Measurements from ENCODE around the gene SBF1.

SBF1 gene

GRCh38 chr22:50483106-50483505 lies 8.3 kb upstream of the SBF1 start:
- no peak for TF ChIP-seq CTCF (IDR thresholded peaks at IDR 0.05; ENCODE audit: unreplicated experiment in 3 of 3)
- Mint-ChIP-seq H3K4me1 (no peaks in the 10 kb centered on the region), H3K4me3 (peak overlapping the region in 1 of 3 experiments; percentile 25), H3K27ac (no peak overlapping the region), H3K9me3 (no peaks in the 10 kb centered on the region), H3K36me3 (ENCODE audit: low read depth) (no peaks in the 10 kb centered on the region), H3K27me3 (ENCODE audit: low read depth) (peaks cover 42% of the 10 kb centered on the region)

GRCh38 chr22:50482107-50483074 lies 7.6 kb upstream of the SBF1 start:
- TF ChIP-seq CTCF (IDR thresholded peaks at IDR 0.05; ENCODE audit: unreplicated experiment in 3 of 3): no peak
- Mint-ChIP-seq H3K4me3 (peak overlapping the region; percentile 58 to 72 (median 68)), H3K27ac (no peak overlapping the region), H3K9me3 (no peaks in the 10 kb centered on the region), H3K4me1 (peaks cover under 1% of the 10 kb centered on the region), H3K27me3 (ENCODE audit: low read depth) (peaks cover 49% of the 10 kb centered on the region), H3K36me3 (ENCODE audit: low read depth) (no peaks in the 10 kb centered on the region)

GRCh38 chr22:50481440-50482106 lies 6.7 kb upstream of the SBF1 start, which contains the start of gene ADM2:
ADM2 (plus strand) TSS chr22:50481543; CDS start chr22:50481848, 305 bp downstream.
- Mint-ChIP-seq H3K4me1 (peaks cover 8% of the 10 kb centered on the region), H3K27me3 (ENCODE audit: low read depth) (peaks cover 58% of the 10 kb centered on the region), H3K4me3 (peak within 1 kb of the TSS; percentile 62 to 72 (median 71)), H3K36me3 (ENCODE audit: low read depth) (no peaks in the 10 kb centered on the region), H3K9me3 (no peaks in the 10 kb centered on the region), H3K27ac (peak within 1 kb of the TSS in 1 of 3 experiments; percentile 44)
- TF ChIP-seq CTCF (IDR thresholded peaks at IDR 0.05; ENCODE audit: unreplicated experiment in 3 of 3): no peak

GRCh38 chr22:50481045-50481439 lies 6.2 kb upstream of the SBF1 start:
- TF ChIP-seq CTCF (IDR thresholded peaks at IDR 0.05; ENCODE audit: unreplicated experiment in 3 of 3): no peak
- H3K9me3 Mint-ChIP-seq: no peaks in the 10 kb centered on the region
- no peak overlapping the region for H3K27ac Mint-ChIP-seq
- H3K4me1 Mint-ChIP-seq: peaks cover 8% of the 10 kb centered on the region
- peaks cover 58% of the 10 kb centered on the region for H3K27me3 Mint-ChIP-seq (ENCODE audit: low read depth)
- peak overlapping the region; percentile 23 to 38 (median 25) for H3K4me3 Mint-ChIP-seq
- H3K36me3 Mint-ChIP-seq (ENCODE audit: low read depth): no peaks in the 10 kb centered on the region

- H3K4me1 Mint-ChIP-seq: peaks cover 8% of the 10 kb centered on the region
- no peaks in the 10 kb centered on the region for H3K36me3 Mint-ChIP-seq (ENCODE audit: low read depth)
- H3K27ac Mint-ChIP-seq: no peak overlapping the region
- no peak for TF ChIP-seq CTCF (IDR thresholded peaks at IDR 0.05; ENCODE audit: unreplicated experiment in 3 of 3)
- peaks cover 51% of the 10 kb centered on the region for H3K27me3 Mint-ChIP-seq (ENCODE audit: low read depth)
- no peaks in the 10 kb centered on the region for H3K9me3 Mint-ChIP-seq
- H3K4me3 Mint-ChIP-seq: peak overlapping the region; percentile 62 to 71 (median 68)
Measured at GRCh38 chr22:50479721-50480120, 4.9 kb upstream of the SBF1 start.

All from nephron (organoid).